ENCODE results near the gene SLC29A3.

DNA sequence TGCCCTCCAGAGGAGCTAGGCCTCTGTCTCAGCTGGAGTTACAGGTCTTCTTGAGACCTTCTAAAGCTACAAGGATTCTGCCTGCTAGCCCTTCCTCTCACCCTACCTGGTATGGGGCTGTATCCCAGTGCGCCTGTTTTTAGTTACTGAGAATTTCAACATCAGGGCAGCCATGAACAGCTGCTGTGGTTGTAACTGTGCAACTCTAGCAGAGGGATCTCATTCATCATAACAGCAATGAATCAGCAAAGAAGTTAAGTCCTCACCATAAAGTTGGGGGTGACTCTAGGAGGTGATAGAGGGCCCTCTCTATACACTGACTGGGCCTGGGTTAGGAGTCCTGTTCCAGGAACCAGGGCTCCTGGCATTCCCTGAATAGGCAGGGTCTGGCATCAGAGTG lies 63.7 kb downstream of the SLC29A3 start:
- TF ChIP-seq GATA2 (IDR thresholded peaks at IDR 0.05; ENCODE audit: low read depth, low read length) (no peak), GATA3 (IDR thresholded peaks at IDR 0.05; ENCODE audit: low read depth, low read length) (no peak)
